Measurements from ENCODE around the gene PDZD7. TPM values are rescaled to one million over a fixed set of nuclear protein-coding genes. Genes with fewer than 3 reads are reported as not detected.

Gene PDZD7
- total RNA-seq, 2 experiments from 2014 or later: 1.7 to 3.1 TPM

DNA sequence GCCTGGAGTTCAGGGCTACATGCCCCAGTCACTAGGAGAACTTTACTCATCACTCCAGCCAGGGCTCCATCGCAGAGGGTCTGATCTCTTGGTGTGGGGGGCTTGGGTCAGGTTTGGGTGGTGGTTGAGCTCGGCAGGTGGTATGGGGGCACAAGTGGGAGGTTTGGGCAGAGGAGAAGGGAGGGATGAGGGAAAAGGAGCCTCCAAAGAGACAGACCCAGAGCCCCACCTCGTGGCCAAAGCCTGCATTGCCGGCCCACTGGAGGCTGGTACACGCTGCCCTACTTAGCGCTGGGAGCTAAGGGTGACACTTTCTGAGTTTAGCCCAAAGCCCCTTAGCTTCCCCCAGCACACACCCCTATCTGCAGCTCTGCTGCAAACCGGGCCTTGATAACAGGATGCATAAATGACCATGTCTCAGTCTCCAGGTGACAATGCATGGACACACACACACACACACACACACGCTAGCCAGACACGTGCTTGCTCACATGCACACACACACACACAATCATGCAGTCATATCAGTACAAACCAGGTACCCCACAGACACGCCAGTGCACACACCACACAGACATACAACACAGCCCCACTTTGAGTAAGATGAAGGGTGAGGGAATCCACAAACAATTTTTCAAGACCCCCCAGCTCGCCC is 16.6 kb downstream of the PDZD7 start:
- intact Hi-C loops (cut with DNase I, micrococcal nuclease): loop anchor here (1.0 to 10.0 kb wide), 6 partner anchors 15 to 452 kb away; partner anchors contain the start of genes LZTS2 (in 2 of the 2), KAZALD1 (in 1 of the 2) and SEMA4G (in 1 of the 2)

DNA sequence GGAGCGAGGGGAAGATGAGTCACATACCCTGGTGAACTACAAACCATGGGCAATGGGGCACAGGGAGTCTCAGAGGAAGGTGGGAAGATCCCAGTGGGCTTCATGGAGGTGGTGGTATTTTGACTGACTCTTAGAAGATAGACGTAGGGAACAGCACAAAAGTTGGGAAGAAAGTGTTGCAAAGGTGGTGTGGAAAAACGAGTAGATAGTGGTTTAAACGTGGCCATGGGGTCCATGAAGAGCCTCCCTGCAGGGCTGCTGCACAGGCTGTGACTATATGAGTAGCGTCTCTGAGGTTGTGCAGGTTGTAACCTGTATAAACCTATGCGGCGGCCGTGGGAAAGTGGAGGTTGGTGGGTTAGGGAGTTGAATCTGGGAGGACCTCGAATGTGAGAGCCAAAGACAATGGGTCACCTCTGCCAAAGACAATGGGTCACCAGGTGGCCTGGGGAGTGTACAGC is 17.5 kb downstream of the PDZD7 start:
- no peaks in the 10 kb centered on the region for H3K36me3 Mint-ChIP-seq (ENCODE audit: low read depth)
- H3K4me3 Mint-ChIP-seq: no peak overlapping the region
- ChIA-PET CTCF (interaction anchor here (0.7 to 1.9 kb wide), 4 partner anchors 9 to 36 kb away, joined by 3 to 11 read pairs (median 6); partner anchors contain the start of genes PDZD7 and SFXN3), POLR2A (no interaction called here)
- no peaks in the 10 kb centered on the region for H3K9me3 Mint-ChIP-seq
- Histone ChIP-seq H3K27ac (ENCODE audit: low read depth in 1 of 2, low read length in 2 of 2) (no peak overlapping the region), H3K4me1 (ENCODE audit: insufficient read depth, low read length) (peaks cover 23% of the 10 kb centered on the region), H3K27me3 (ENCODE audit: control insufficient read depth in 1 of 2, insufficient read depth in 2 of 2, low read length in 2 of 2) (peaks cover 26 to 27% of the 10 kb centered on the region in 2 experiments), H3K9me3 (ENCODE audit: control insufficient read depth in 1 of 2, insufficient read depth in 1 of 2, low read length in 2 of 2) (no peaks in the 10 kb centered on the region), H3K4me3 (ENCODE audit: low read length) (no peak overlapping the region), H3K36me3 (ENCODE audit: insufficient read depth, low read length) (no peaks in the 10 kb centered on the region)
- intact Hi-C loops (cut with DNase I, micrococcal nuclease): loop anchor here (2.0 to 10.0 kb wide), 3 partner anchors 45 to 341 kb away; partner anchors contain the start of genes KAZALD1 (in 1 of the 2) and SEMA4G (in 1 of the 2)
- DNase-seq (no peak), ATAC-seq (ENCODE audit: poor library complexity) (no peak)
- TF ChIP-seq, protein P1, sequence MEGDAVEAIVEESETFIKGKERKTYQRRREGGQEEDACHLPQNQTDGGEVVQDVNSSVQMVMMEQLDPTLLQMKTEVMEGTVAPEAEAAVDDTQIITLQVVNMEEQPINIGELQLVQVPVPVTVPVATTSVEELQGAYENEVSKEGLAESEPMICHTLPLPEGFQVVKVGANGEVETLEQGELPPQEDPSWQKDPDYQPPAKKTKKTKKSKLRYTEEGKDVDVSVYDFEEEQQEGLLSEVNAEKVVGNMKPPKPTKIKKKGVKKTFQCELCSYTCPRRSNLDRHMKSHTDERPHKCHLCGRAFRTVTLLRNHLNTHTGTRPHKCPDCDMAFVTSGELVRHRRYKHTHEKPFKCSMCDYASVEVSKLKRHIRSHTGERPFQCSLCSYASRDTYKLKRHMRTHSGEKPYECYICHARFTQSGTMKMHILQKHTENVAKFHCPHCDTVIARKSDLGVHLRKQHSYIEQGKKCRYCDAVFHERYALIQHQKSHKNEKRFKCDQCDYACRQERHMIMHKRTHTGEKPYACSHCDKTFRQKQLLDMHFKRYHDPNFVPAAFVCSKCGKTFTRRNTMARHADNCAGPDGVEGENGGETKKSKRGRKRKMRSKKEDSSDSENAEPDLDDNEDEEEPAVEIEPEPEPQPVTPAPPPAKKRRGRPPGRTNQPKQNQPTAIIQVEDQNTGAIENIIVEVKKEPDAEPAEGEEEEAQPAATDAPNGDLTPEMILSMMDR (IDR thresholded peaks at IDR 0.05): no peak
- H3K4me1 Mint-ChIP-seq (ENCODE audit: low read depth): peaks cover 18% of the 10 kb centered on the region
- H3K27me3 Mint-ChIP-seq: peaks cover 46% of the 10 kb centered on the region
- no peak overlapping the region for H3K27ac Mint-ChIP-seq

More for the DNA sequence above, 16.6 kb downstream of the PDZD7 start:
- POLR2A ChIA-PET: interaction anchor here (1.2 to 1.6 kb wide), 2 partner anchors 10 to 16 kb away, joined by 3 to 4 read pairs; partner anchors contain the start of genes PDZD7 and SFXN3
- peak; percentile 56 for ATAC-seq (ENCODE audit: poor library complexity)
- H3K27me3 ChIP-seq (ENCODE audit: control insufficient read depth in 1 of 2, insufficient read depth in 2 of 2, low read length in 2 of 2): peaks cover 34 to 36% of the 10 kb centered on the region in 2 experiments
- H3K27ac Mint-ChIP-seq: no peak overlapping the region
- peaks cover 51% of the 10 kb centered on the region for H3K27me3 Mint-ChIP-seq
- TF ChIP-seq, protein P1 (IDR thresholded peaks at IDR 0.05): peak; percentile 78
- peaks cover 32% of the 10 kb centered on the region for H3K4me1 ChIP-seq (ENCODE audit: insufficient read depth, low read length)
- H3K4me1 Mint-ChIP-seq (ENCODE audit: low read depth): peaks cover 20% of the 10 kb centered on the region
- H3K27ac ChIP-seq (ENCODE audit: low read depth in 1 of 2, low read length in 2 of 2): no peak overlapping the region
- CTCF ChIA-PET: interaction anchor here (0.5 to 1.9 kb wide), 18 partner anchors 10 to 580 kb away, joined by 3 to 20 read pairs (median 4); partner anchors contain the start of genes LZTS2, PDZD7 and SFXN3
- no peak overlapping the region for H3K4me3 Mint-ChIP-seq
- no peak overlapping the region for H3K4me3 ChIP-seq (ENCODE audit: low read length)
- DNase-seq: peak; percentile 61 to 86 (median 74)
- H3K9me3 Mint-ChIP-seq: no peaks in the 10 kb centered on the region
- no peaks in the 10 kb centered on the region for H3K36me3 ChIP-seq (ENCODE audit: insufficient read depth, low read length)
- H3K36me3 Mint-ChIP-seq (ENCODE audit: low read depth): no peaks in the 10 kb centered on the region
- H3K9me3 ChIP-seq (ENCODE audit: control insufficient read depth in 1 of 2, insufficient read depth in 1 of 2, low read length in 2 of 2): no peaks in the 10 kb centered on the region

DNA sequence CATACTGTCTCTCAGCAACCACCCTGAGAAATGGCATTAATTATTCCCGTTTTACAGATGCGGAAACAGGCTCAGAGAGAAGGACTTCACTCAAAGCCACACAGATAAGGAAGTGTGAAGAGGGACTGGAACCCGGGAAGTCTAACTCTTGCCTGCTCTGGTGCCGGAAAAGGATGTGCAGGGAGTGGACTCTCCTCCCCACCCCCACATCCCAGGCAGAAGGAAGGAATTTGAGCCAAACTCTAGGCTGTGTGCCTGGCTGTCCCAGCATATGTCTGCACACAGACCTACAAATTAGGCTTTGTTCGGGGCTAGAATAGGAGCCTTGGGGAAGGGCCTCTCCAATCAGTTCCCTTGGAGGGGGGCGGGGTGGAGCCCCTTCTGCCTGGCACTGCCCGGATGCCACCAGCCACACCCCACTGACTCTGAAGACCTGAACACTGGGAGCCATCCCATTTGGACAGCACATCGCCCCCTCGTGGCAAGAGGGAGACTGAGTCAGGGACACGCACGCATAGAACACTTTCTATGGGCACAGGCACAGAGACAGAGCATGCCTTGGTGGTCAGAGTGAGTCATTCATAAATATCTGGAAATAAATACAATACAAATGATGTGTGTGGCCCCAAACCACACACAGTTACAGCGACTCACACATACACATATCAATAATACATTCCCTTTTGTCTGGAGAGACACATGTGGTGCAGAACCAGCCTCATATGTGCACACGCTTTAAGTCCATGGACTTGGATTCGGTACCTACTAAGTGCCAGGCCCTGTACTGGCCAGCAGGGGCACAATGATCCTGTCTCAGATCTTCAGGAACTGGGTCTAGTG is 18.2 kb downstream of the PDZD7 start:
- TF ChIP-seq, protein P1 (IDR thresholded peaks at IDR 0.05): peak; percentile 87
- Histone ChIP-seq H3K4me3 (ENCODE audit: low read length) (no peak overlapping the region), H3K4me1 (ENCODE audit: insufficient read depth, low read length) (peaks cover 19% of the 10 kb centered on the region), H3K27ac (ENCODE audit: low read depth in 1 of 2, low read length in 2 of 2) (no peak overlapping the region), H3K27me3 (ENCODE audit: control insufficient read depth in 1 of 2, insufficient read depth in 2 of 2, low read length in 2 of 2) (peaks cover 20 to 21% of the 10 kb centered on the region in 2 experiments), H3K36me3 (ENCODE audit: insufficient read depth, low read length) (no peaks in the 10 kb centered on the region), H3K9me3 (ENCODE audit: control insufficient read depth in 1 of 2, insufficient read depth in 1 of 2, low read length in 2 of 2) (no peaks in the 10 kb centered on the region)
- DNase-seq (peak; percentile 60 to 86 (median 70)), ATAC-seq (ENCODE audit: poor library complexity) (peak; percentile 88)
- Mint-ChIP-seq H3K9me3 (no peaks in the 10 kb centered on the region), H3K27ac (no peak overlapping the region), H3K36me3 (ENCODE audit: low read depth) (no peaks in the 10 kb centered on the region), H3K4me1 (ENCODE audit: low read depth) (peaks cover 16% of the 10 kb centered on the region), H3K27me3 (peaks cover 40% of the 10 kb centered on the region), H3K4me3 (no peak overlapping the region)
- ChIA-PET POLR2A (no interaction called here), CTCF (interaction anchor here (1.2 kb wide), 1 partner anchor 451 kb away, joined by 3 read pairs; no protein-coding TSS in a partner anchor)
- intact Hi-C loops (cut with DNase I, micrococcal nuclease): loop anchor here (2.0 to 10.0 kb wide), 3 partner anchors 44 to 340 kb away; partner anchors contain the start of genes KAZALD1 (in 1 of the 2) and SEMA4G (in 1 of the 2)

Measured in CD4-positive, alpha-beta T cell (primary cell).